Calu3 (cell line): ENCODE data around the gene MEI4. TPM values are rescaled to one million over a fixed set of nuclear protein-coding genes. Genes with fewer than 3 reads are reported as not detected.

Experiments used
- BruUV-seq: library from RNA; stranded (reverse); fragments of 400-500 nt; replicated peaks from 2 replicates; lab custom pipeline; 2021; lab: Mats Ljungman, UMichigan
- CTCF ChIA-PET: fragments of 300-600 bp; sonication (Branson Sonifier 250); formaldehyde crosslinking; loops from one replicate; lab custom pipeline; 2022; ENCODE audit warnings: antibody characterized with exemption; lab: Charles Lee
- DNase-seq: peaks from one replicate; pipeline ENCODE4 v3.0.0; 2022
- H3K27ac Mint-ChIP-seq: one replicate; pipeline ENCODE4 v1.8.0; 2022; ENCODE audit warnings: mixed read lengths; ENCODE audit not compliant: unreplicated experiment
- H3K27me3 Mint-ChIP-seq: one replicate; pipeline ENCODE4 v1.8.0; 2022; ENCODE audit warnings: mixed read lengths; ENCODE audit not compliant: unreplicated experiment
- H3K36me3 Mint-ChIP-seq: one replicate; pipeline ENCODE4 v1.8.0; 2022; ENCODE audit warnings: mild to moderate bottlenecking, moderate library complexity, mixed read lengths; ENCODE audit not compliant: insufficient read depth, unreplicated experiment
- H3K4me1 Mint-ChIP-seq: one replicate; pipeline ENCODE4 v1.8.0; 2022; ENCODE audit warnings: mild to moderate bottlenecking, low read depth, mixed read lengths; ENCODE audit not compliant: unreplicated experiment
- H3K4me3 Mint-ChIP-seq: one replicate; pipeline ENCODE4 v1.8.0; 2022; ENCODE audit warnings: mild to moderate bottlenecking, low read depth, moderate library complexity, mixed read lengths; ENCODE audit not compliant: unreplicated experiment
- H3K9me3 Mint-ChIP-seq: one replicate; pipeline ENCODE4 v1.8.0; 2022; ENCODE audit warnings: low read depth, mixed read lengths; ENCODE audit not compliant: unreplicated experiment
- CTCF ChIP-seq: fragments of 200-600 bp; IDR thresholded peaks from one replicate; pipeline ENCODE4 v1.8.0; 2022; ENCODE audit warnings: antibody characterized with exemption; ENCODE audit not compliant: unreplicated experiment
- intact Hi-C: fragments of 100-400 bp; cut with micrococcal nuclease; formaldehyde crosslinking; loops from one replicate; pipeline ENCODE4 v1.10.0; 2022; ENCODE audit not compliant: unreplicated experiment
- total RNA-seq: library from RNA; stranded (reverse); gene quantifications from 2 replicates; pipeline ENCODE4 v1.2.3, GENCODE V29; 2022

Gene MEI4
- total RNA-seq, 1 experiment from 2014 or later = 0.09 TPM

GRCh38 chr6:77839292-77839691 lies 186.5 kb downstream of the MEI4 start:
- Mint-ChIP-seq H3K27ac (no peak overlapping the region), H3K36me3 (no peaks in the 10 kb centered on the region), H3K4me3 (no peak overlapping the region), H3K9me3 (no peaks in the 10 kb centered on the region), H3K4me1 (no peaks in the 10 kb centered on the region), H3K27me3 (no peaks in the 10 kb centered on the region)
- CTCF ChIA-PET = no interaction called here
- intact Hi-C loops = no loop called here
- TF ChIP-seq CTCF = no peak
- BruUV-seq = no TSS peak
- no peak for DNase-seq

- Mint-ChIP-seq H3K27ac (no peak overlapping the region), H3K36me3 (no peaks in the 10 kb centered on the region), H3K4me3 (no peak overlapping the region), H3K27me3 (no peaks in the 10 kb centered on the region), H3K9me3 (no peaks in the 10 kb centered on the region), H3K4me1 (no peaks in the 10 kb centered on the region)
- no TSS peak for BruUV-seq
- TF ChIP-seq CTCF = no peak
- intact Hi-C loops = no loop called here
- CTCF ChIA-PET = no interaction called here
- no peak for DNase-seq
These were observed 192.0 kb downstream of the MEI4 start for GRCh38 chr6:77844822-77845221.

- Mint-ChIP-seq H3K9me3 (no peaks in the 10 kb centered on the region), H3K4me3 (no peak overlapping the region), H3K27ac (no peak overlapping the region), H3K4me1 (no peaks in the 10 kb centered on the region), H3K27me3 (no peaks in the 10 kb centered on the region), H3K36me3 (no peaks in the 10 kb centered on the region)
- no TSS peak for BruUV-seq
- CTCF ChIA-PET = no interaction called here
- no peak for DNase-seq
- intact Hi-C loops = no loop called here
- TF ChIP-seq CTCF = no peak
These were observed 200.6 kb downstream of the MEI4 start for GRCh38 chr6:77853401-77853800.

GRCh38 chr6:77856391-77856790 lies 203.6 kb downstream of the MEI4 start:
- CTCF ChIA-PET = interaction anchor here (0.7 kb wide), 1 partner anchor 532 kb away, joined by 6 read pairs; no protein-coding TSS in a partner anchor
- no peaks in the 10 kb centered on the region for H3K27me3 Mint-ChIP-seq
- TF ChIP-seq CTCF = no peak
- no peak for DNase-seq
- intact Hi-C loops = no loop called here
- no peak overlapping the region for H3K4me3 Mint-ChIP-seq
- H3K36me3 Mint-ChIP-seq = no peaks in the 10 kb centered on the region
- no peaks in the 10 kb centered on the region for H3K4me1 Mint-ChIP-seq
- no peaks in the 10 kb centered on the region for H3K9me3 Mint-ChIP-seq
- BruUV-seq = no TSS peak
- no peak overlapping the region for H3K27ac Mint-ChIP-seq
